RWPE1 (cell line): ENCODE results near the gene CNGB1.

ENCODE experiments used
- CTCF ChIA-PET: fragments of 350-600 bp; sonication (Branson Sonifier 250); formaldehyde crosslinking; extraction: SDS; loops from one replicate; lab custom pipeline; 2021; lab: Yijun Ruan, JAX
- POLR2A ChIA-PET: fragments of 400-600 bp; formaldehyde crosslinking; extraction: SDS; loops from one replicate; lab custom pipeline; 2020; ENCODE audit warnings: antibody characterized with exemption; ENCODE audit not compliant: low non-redundant PET; lab: Yijun Ruan, JAX
- DNase-seq: peaks from one replicate; pipeline ENCODE4 v3.0.0; 2012; ENCODE audit warnings: low spot score
- H3K27ac ChIP-seq: fragments of 450-650 bp; 2 replicates; pipeline ENCODE4 v1.5.1; 2017
- TF ChIP-seq, protein P1 (sequence below): fragments of 450-650 bp; conservative IDR thresholded peaks from 2 replicates; pipeline ENCODE4 v1.5.1; 2017; ENCODE audit warnings: low read depth, mild to moderate bottlenecking

Gene CNGB1

DNA sequence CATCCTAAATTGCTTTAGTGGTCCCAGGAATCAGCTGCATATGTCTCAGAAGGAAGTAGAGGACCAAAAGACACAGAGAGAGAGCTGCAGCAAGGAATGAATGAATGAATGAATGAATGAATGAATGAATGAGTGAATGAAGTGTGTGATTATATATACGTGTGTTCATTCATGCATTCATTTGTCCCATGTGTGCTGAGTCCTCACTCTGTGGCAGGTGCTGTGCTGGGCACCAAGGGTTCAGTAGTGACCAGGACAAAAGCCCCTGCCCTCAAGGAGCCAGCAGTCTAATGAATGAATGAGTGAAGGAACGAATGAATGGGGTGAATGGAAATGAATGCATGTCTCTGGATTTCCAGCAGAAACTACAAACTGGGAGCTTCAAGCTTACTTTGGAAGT lies 9.4 kb downstream of the CNGB1 start:
- TF ChIP-seq, protein P1, sequence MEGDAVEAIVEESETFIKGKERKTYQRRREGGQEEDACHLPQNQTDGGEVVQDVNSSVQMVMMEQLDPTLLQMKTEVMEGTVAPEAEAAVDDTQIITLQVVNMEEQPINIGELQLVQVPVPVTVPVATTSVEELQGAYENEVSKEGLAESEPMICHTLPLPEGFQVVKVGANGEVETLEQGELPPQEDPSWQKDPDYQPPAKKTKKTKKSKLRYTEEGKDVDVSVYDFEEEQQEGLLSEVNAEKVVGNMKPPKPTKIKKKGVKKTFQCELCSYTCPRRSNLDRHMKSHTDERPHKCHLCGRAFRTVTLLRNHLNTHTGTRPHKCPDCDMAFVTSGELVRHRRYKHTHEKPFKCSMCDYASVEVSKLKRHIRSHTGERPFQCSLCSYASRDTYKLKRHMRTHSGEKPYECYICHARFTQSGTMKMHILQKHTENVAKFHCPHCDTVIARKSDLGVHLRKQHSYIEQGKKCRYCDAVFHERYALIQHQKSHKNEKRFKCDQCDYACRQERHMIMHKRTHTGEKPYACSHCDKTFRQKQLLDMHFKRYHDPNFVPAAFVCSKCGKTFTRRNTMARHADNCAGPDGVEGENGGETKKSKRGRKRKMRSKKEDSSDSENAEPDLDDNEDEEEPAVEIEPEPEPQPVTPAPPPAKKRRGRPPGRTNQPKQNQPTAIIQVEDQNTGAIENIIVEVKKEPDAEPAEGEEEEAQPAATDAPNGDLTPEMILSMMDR: no peak
- CTCF ChIA-PET: no interaction called here
- POLR2A ChIA-PET: no interaction called here
- no peak overlapping the region for H3K27ac ChIP-seq
- no peak for DNase-seq

DNA sequence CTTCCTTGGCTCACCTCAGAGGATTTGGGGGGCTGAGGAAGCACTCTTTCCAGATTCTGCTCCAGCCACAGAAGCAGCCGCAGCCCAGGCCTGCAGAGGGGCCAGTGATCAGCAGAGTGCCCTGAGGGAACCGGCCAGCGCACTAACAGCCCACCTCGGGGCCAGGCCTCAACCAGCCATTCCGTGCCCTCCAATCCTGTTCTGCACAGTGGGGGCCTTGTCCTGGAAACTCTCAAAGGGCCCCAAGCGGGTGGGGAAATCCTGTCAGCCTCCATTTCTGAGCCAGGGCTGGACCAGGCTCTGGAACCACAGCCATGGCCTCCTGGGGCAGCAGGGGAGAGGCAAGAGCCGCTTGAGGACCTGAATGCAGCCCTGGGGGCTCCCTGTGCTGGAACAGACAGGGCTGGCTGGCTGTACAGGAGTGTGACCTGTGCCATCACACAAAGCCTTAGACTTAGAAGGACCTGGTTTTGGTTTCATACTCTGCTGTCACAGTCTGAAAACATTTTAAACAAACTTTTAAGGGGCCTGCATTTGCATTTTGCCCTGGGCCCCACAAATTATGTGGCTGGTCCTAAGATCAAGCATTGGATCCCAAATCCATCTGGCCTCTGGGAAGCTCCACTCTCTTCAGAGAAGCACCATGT lies 10.0 kb downstream of the CNGB1 start:
- ChIA-PET POLR2A (no interaction called here), CTCF (interaction anchor here (0.6 kb wide), 1 partner anchor 19 kb away, joined by 3 read pairs; no protein-coding TSS in a partner anchor)
- H3K27ac ChIP-seq: no peak overlapping the region
- DNase-seq: no peak
- TF ChIP-seq, protein P1: no peak

DNA sequence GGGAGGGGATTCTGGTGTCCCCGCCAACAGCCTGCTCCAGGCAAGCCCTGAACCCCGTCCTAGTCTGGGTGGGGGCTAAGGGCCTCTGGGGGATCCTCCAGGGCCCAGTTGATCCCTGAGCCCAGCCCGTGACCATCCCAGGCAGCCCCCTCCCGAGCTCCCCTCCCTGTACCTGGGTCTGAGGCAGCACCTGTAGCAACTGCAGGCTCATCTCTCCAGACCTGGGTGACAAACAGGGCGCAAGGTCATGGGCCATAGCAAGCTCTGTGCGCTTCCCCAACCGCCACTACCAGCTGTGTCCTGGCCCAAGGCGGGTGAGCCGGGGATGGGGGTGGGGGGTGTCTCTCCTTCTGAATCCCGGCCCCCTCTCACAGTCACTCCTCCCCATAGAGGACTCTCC lies 10.6 kb downstream of the CNGB1 start:
- CTCF ChIA-PET: no interaction called here
- POLR2A ChIA-PET: no interaction called here
- TF ChIP-seq, protein P1: no peak

DNA sequence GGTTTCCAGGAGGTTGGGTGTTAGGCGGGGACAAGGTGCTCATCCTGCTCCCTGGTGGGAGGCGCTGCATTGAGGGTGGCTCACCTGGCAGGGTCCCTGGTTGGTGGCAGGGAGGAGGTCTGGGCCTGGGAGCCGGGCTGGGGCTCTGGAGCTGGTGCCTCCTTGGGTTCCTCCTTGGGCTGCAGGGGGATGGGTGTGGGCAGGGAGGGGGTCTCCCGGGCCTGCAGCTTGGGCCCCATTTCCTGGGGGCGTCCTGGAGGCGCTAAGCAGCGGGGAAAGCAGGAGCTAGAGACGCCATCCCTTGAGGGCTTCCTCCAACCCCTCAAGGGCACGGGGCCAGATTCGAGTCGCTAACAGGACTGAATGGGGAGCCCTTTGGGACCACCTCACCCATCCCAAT lies 11.1 kb downstream of the CNGB1 start:
- ChIA-PET CTCF (no interaction called here), POLR2A (no interaction called here)
- DNase-seq: no peak
- H3K27ac ChIP-seq: no peak overlapping the region
- TF ChIP-seq, protein P1: no peak

More for the DNA sequence above, 10.6 kb downstream of the CNGB1 start:
- no peak overlapping the region for H3K27ac ChIP-seq
- no peak for DNase-seq

DNA sequence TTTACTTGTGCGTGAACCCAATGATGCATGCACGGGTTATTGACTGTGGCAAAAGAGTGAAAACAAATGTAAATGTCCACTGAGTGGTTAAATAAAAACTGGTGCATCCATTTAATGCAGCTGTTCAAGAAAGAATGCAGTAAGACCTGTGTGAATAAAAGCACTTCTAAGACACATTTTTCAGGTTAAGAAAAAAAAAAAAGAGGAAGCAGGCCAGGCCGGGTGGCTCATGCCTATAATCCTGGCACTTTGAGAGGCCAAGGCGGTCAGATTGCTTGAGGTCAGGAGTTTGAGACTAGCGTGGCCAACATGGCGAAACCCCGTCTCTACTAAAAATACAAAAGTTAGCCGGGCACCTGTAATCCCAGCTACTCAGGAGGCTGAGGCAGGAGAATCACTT lies 11.8 kb downstream of the CNGB1 start:
- CTCF ChIA-PET: no interaction called here
- no peak overlapping the region for H3K27ac ChIP-seq
- POLR2A ChIA-PET: no interaction called here
- no peak for DNase-seq
- TF ChIP-seq, protein P1: no peak

DNA sequence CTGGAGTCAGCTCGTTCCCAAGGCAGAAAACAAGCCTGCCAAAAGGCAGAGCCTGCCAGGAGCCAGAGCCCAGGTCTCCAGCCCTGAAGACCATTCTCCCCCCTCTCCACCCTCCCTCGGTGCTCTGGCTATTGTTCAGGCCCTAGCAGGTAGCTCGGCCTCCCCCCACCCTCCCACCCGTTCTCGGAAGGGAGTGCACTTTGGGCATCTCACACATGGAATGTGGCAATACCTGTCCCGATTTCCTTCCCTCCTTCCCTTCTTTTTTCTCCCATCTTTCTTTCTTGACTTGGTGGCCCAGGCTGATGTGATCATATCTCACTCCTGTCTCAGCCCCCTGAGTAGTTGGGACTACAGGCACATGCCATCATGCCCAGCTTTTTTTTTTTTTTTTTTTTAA lies 12.4 kb downstream of the CNGB1 start:
- no peak overlapping the region for H3K27ac ChIP-seq
- POLR2A ChIA-PET: no interaction called here
- TF ChIP-seq, protein P1: no peak
- no peak for DNase-seq
- CTCF ChIA-PET: no interaction called here
